Karpas-422 (cell line): Measurements from ENCODE around the gene MYO18A. TPM values are rescaled to one million over a fixed set of nuclear protein-coding genes. Genes with fewer than 3 reads are reported as not detected.

Experiments
- DNase-seq: peaks from one replicate; pipeline ENCODE4 v3.0.0-alpha.2; 2015
- H2AFZ ChIP-seq: fragments of 200-600 bp; sonication (generic); 2 replicates; pipeline ENCODE4 v1.6.1; 2014; ENCODE audit warnings: antibody characterized with exemption, low read length, mixed read lengths
- H3K27ac ChIP-seq: fragments of 200-600 bp; sonication (generic); 2 replicates; pipeline ENCODE4 v1.5.1; 2014; ENCODE audit warnings: mild to moderate bottlenecking, low read length, moderate library complexity
- H3K27me3 ChIP-seq: fragments of 200-600 bp; sonication (generic); 2 replicates; pipeline ENCODE4 v1.6.1; 2014; ENCODE audit warnings: low read length, mixed read lengths
- H3K36me3 ChIP-seq: fragments of 200-600 bp; sonication (generic); 2 replicates; pipeline ENCODE4 v1.6.1; 2014; ENCODE audit warnings: low read length, mixed read lengths; ENCODE audit not compliant: insufficient read depth
- H3K4me1 ChIP-seq: fragments of 200-600 bp; sonication (generic); 2 replicates; pipeline ENCODE4 v1.6.1; 2014; ENCODE audit warnings: mild to moderate bottlenecking, low read length, mixed read lengths
- H3K4me2 ChIP-seq: fragments of 200-600 bp; sonication (generic); 2 replicates; pipeline ENCODE4 v1.6.1; 2014; ENCODE audit warnings: low read length, low read depth, mild to moderate bottlenecking; ENCODE audit not compliant: poor library complexity, severe bottlenecking
- H3K4me3 ChIP-seq: fragments of 200-600 bp; sonication (generic); 2 replicates; pipeline ENCODE4 v1.5.1; 2014; ENCODE audit warnings: mild to moderate bottlenecking, antibody characterized with exemption, low read length, mixed read lengths
- H3K79me2 ChIP-seq: fragments of 200-600 bp; sonication (generic); 2 replicates; pipeline ENCODE4 v1.6.1; 2014; ENCODE audit warnings: mild to moderate bottlenecking, low read length, mixed read lengths
- H3K9ac ChIP-seq: fragments of 200-600 bp; sonication (generic); 2 replicates; pipeline ENCODE4 v1.6.0; 2014; ENCODE audit warnings: low read length
- H3K9me2 ChIP-seq: fragments of 200-600 bp; sonication (generic), shearing (Covaris generic); replicated peaks from 2 replicates; pipeline ENCODE4 v1.6.0; 2014; ENCODE audit warnings: mild to moderate bottlenecking, low read length, moderate library complexity; ENCODE audit not compliant: insufficient read depth
- H3K9me3 ChIP-seq: fragments of 300-700, 200-600 bp; sonication (generic); 2 replicates; pipeline ENCODE4 v1.6.1; 2014; ENCODE audit warnings: low read length, mixed read lengths
- H4K20me1 ChIP-seq: fragments of 200-600 bp; sonication (generic); 2 replicates; pipeline ENCODE4 v1.6.1; 2014; ENCODE audit warnings: mild to moderate bottlenecking, antibody characterized with exemption, low read length, low read depth; ENCODE audit not compliant: insufficient read depth
- total RNA-seq: library from RNA; depleted of rRNA; stranded (reverse); fragments of >200 nt; shearing (Covaris generic); gene quantifications from 2 replicates; pipeline ENCODE4 v1.2.3, GENCODE V29; 2014; ENCODE audit warnings: low replicate concordance

The MYO18A gene
- total RNA-seq, 1 experiment from 2014 or later = 16.4 TPM

DNA sequence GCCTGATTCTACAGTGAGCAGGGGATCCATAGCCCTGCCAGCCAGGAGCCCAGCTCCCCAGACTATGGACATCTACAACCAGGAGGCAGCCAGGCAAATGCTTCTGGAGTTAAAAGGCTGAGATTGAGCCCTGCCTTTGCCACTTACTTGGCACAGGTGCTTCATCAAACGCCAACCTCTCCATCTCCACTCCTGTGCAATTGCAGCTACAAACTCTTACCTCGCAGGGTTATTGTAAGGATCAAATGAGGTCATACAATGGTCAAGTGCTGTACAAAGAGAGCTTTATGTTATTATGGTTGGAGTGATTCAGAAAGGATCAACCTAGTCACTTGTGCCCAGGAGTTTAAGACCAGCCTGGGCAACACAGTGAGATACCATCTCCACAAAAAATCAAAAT lies 9.8 kb upstream of the MYO18A start:
- Histone ChIP-seq H3K27me3 (no peaks in the 10 kb centered on the region), H3K36me3 (no peaks in the 10 kb centered on the region), H2AFZ (no peak overlapping the region), H4K20me1 (no peaks in the 10 kb centered on the region), H3K4me3 (no peak overlapping the region), H3K79me2 (no peaks in the 10 kb centered on the region), H3K9ac (no peak overlapping the region), H3K4me2 (no peak overlapping the region), H3K4me1 (peaks cover 7% of the 10 kb centered on the region), H3K27ac (no peak overlapping the region), H3K9me3 (no peaks in the 10 kb centered on the region), H3K9me2 (no peaks in the 10 kb centered on the region)
- no peak for DNase-seq

DNA sequence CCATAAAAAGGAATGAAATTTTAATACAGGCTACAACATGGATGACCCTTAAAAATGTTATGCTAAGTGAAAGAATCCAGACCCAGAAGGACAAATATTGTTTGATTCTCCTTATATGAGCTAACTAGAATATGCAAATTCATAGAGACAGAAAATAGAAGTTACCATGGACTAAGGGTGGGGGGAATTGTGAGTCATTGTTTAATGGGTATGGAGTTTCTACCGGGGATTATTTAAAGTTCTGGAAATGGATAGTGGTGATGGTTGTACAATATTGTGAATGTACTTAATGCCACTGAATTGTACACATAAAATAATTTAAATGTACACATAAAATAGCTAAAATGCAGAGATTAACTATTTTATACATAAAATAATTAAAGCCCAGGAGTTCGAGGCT lies 9.2 kb upstream of the MYO18A start:
- H3K4me3 ChIP-seq = no peak overlapping the region
- H3K79me2 ChIP-seq = no peaks in the 10 kb centered on the region
- no peak overlapping the region for H3K4me2 ChIP-seq
- H3K36me3 ChIP-seq = no peaks in the 10 kb centered on the region
- no peaks in the 10 kb centered on the region for H3K9me3 ChIP-seq
- H3K4me1 ChIP-seq = peaks cover 5% of the 10 kb centered on the region
- no peak for DNase-seq
- H3K9me2 ChIP-seq = no peaks in the 10 kb centered on the region
- H3K9ac ChIP-seq = no peak overlapping the region
- no peaks in the 10 kb centered on the region for H3K27me3 ChIP-seq
- H2AFZ ChIP-seq = no peak overlapping the region
- no peak overlapping the region for H3K27ac ChIP-seq
- H4K20me1 ChIP-seq = no peaks in the 10 kb centered on the region

DNA sequence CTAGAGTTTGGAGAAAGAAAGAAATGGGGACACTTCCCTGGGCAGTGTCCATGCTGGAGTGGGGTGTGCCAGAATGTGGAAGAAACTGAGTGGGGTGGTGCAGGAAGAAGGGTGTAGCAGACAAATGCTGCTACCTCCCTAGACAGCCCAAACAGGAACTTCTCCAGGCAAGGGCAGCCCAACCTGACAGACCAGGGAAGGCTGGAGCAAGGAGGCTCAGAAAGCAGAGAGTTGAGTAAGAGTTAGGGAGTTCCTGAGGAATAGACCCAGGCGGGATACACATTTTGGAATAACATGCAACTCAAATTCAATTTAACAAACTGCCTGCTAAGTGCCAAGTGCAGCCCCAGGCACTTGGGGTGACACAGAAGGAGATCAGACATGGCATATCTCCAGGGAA lies 1.0 kb upstream of the MYO18A start:
- no peak for DNase-seq
- no peak overlapping the region for H3K4me3 ChIP-seq
- H3K9me2 ChIP-seq = no peaks in the 10 kb centered on the region
- H3K36me3 ChIP-seq = no peaks in the 10 kb centered on the region
- H3K79me2 ChIP-seq = no peaks in the 10 kb centered on the region
- H3K4me1 ChIP-seq = peaks cover 23% of the 10 kb centered on the region
- H2AFZ ChIP-seq = no peak overlapping the region
- no peaks in the 10 kb centered on the region for H4K20me1 ChIP-seq
- H3K9me3 ChIP-seq = 0 out of 2 replicates have a peak, but pooled peaks cover 2% of the 10 kb centered on the region
- no peak overlapping the region for H3K9ac ChIP-seq
- H3K4me2 ChIP-seq = no peak overlapping the region
- no peak overlapping the region for H3K27ac ChIP-seq
- peaks cover 3% of the 10 kb centered on the region; the same call in 1 of the 2 replicates for H3K27me3 ChIP-seq

DNA sequence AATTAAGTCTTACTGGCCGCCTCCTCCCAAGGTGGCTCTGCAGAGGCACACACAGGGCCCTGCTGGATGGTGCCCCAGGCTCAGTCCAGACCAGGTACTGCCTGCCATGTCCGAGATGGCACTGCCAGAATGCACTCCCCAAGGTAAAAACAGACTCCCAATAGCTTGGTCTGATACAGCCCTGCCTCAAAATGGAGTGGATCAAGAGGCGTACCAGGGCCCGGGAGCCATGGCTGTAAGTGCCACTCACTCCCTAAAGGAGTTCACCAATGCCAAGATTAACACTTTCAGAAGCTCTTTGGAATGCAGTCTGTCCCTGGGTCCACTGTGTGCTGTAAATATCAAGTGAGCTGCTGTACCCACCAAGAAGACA lies 576 bp upstream of the MYO18A start:
- Histone ChIP-seq H3K79me2 (no peaks in the 10 kb centered on the region), H3K4me1 (peaks cover 26% of the 10 kb centered on the region), H3K9ac (peak overlapping the region; percentile 62), H3K4me2 (peak overlapping the region; percentile 65), H2AFZ (peak overlapping the region; percentile 86), H3K36me3 (no peaks in the 10 kb centered on the region), H3K9me2 (no peaks in the 10 kb centered on the region), H4K20me1 (no peaks in the 10 kb centered on the region), H3K27ac (no peak overlapping the region), H3K4me3 (peak overlapping the region; percentile 59), H3K9me3 (0 out of 2 replicates have a peak, but pooled peaks cover 2% of the 10 kb centered on the region), H3K27me3 (peaks cover 3% of the 10 kb centered on the region; the same call in 1 of the 2 replicates)
- no peak for DNase-seq

GRCh38 chr17:29179232-29180033 lies 765 bp downstream of the MYO18A start:
- 0 out of 2 replicates have a peak, but pooled peaks cover 2% of the 10 kb centered on the region for H3K9me3 ChIP-seq
- peak overlapping the region; percentile 62 for H3K4me2 ChIP-seq
- no peak for DNase-seq
- peak overlapping the region; percentile 57; the same call in 1 of the 2 replicates for H3K4me3 ChIP-seq
- peak overlapping the region; percentile 62 for H3K9ac ChIP-seq
- no peaks in the 10 kb centered on the region for H3K36me3 ChIP-seq
- no peaks in the 10 kb centered on the region for H3K9me2 ChIP-seq
- H2AFZ ChIP-seq = no peak overlapping the region
- H3K27ac ChIP-seq = no peak overlapping the region
- peaks cover 26% of the 10 kb centered on the region for H3K4me1 ChIP-seq
- peaks cover 3% of the 10 kb centered on the region; the same call in 1 of the 2 replicates for H3K27me3 ChIP-seq
- H4K20me1 ChIP-seq = no peaks in the 10 kb centered on the region
- no peaks in the 10 kb centered on the region for H3K79me2 ChIP-seq

DNA sequence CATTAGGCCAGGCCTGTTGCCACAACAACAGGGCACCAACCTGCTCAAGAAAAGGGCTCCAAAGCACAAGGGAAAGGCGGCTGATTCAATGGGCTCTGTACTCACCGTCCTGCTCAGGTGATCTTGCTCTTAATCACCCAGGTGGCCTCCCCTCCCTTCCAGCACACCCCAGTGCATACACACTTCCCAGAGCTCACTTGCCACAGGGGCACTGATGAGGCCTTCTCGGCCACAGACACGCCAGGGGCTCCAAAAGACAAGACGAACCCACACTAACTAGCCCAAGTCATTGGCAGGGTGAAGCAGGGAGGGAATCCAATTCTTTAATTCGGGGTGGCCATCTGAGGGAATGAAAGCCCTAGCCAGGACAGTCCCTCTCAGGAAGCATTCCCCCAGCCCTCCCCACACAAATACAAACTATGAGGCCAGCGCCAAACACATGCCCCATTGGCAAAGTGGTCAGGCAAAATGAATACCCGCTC lies 1.4 kb downstream of the MYO18A start:
- Histone ChIP-seq H3K4me2 (no peak overlapping the region), H3K27ac (no peak overlapping the region), H3K4me1 (peaks cover 26% of the 10 kb centered on the region), H3K9me2 (no peaks in the 10 kb centered on the region), H4K20me1 (no peaks in the 10 kb centered on the region), H3K36me3 (no peaks in the 10 kb centered on the region), H3K27me3 (no peaks in the 10 kb centered on the region), H3K79me2 (no peaks in the 10 kb centered on the region), H2AFZ (no peak overlapping the region), H3K4me3 (no peak overlapping the region), H3K9me3 (no peaks in the 10 kb centered on the region), H3K9ac (no peak overlapping the region)
- no peak for DNase-seq

- Histone ChIP-seq H3K4me3 (no peak overlapping the region), H4K20me1 (no peaks in the 10 kb centered on the region), H2AFZ (no peak overlapping the region), H3K27ac (no peak overlapping the region), H3K27me3 (no peaks in the 10 kb centered on the region), H3K79me2 (no peaks in the 10 kb centered on the region), H3K9ac (no peak overlapping the region), H3K4me1 (peaks cover 26% of the 10 kb centered on the region), H3K4me2 (no peak overlapping the region), H3K36me3 (no peaks in the 10 kb centered on the region), H3K9me2 (no peaks in the 10 kb centered on the region), H3K9me3 (no peaks in the 10 kb centered on the region)
- DNase-seq = no peak
These were observed 2.1 kb downstream of the MYO18A start for GRCh38 chr17:29177871-29178749.

DNA sequence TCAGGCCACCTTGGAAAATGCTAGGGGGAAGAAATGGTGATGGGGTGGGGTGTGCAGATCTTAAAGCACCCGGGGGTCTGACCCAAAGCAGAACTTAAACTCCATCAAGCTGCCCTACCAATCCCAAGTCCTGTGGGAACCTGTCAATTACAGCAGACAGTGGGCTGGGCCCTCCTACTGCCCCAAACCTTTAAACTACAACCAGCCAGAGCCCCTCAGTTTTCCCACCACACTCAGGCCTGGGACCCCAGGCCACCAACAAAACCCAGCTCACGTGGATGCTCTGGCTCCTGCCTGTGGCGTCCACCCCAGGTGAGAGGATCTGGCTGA lies 2.7 kb downstream of the MYO18A start:
- Histone ChIP-seq H3K4me2 (no peak overlapping the region), H4K20me1 (no peaks in the 10 kb centered on the region), H2AFZ (no peak overlapping the region), H3K27me3 (no peaks in the 10 kb centered on the region), H3K4me1 (peaks cover 26% of the 10 kb centered on the region), H3K27ac (no peak overlapping the region), H3K9ac (no peak overlapping the region), H3K9me2 (no peaks in the 10 kb centered on the region), H3K9me3 (no peaks in the 10 kb centered on the region), H3K36me3 (no peaks in the 10 kb centered on the region), H3K79me2 (no peaks in the 10 kb centered on the region), H3K4me3 (no peak overlapping the region)
- DNase-seq = no peak
